ENCODE measurements around the gene XYLT2.

XYLT2 gene

GRCh38 chr17:50322271-50322670 lies 23.7 kb upstream of the XYLT2 start:
- H3K27me3 ChIP-seq (ENCODE audit: insufficient read depth, low read length, poor library complexity, severe bottlenecking), result no peaks in the 10 kb centered on the region
- no peak for TF ChIP-seq EZH2phosphoT487 (IDR thresholded peaks at IDR 0.05; ENCODE audit: borderline replicate concordance)
- H3K9ac ChIP-seq (ENCODE audit: low read depth, low read length, poor library complexity, severe bottlenecking), result no peak overlapping the region
- no peaks in the 10 kb centered on the region for H3K79me2 ChIP-seq (ENCODE audit: insufficient read depth, low read length)
- H3K9me2 ChIP-seq (replicated peaks; ENCODE audit: low read depth, low read length), result no peaks in the 10 kb centered on the region
- H3K4me1 ChIP-seq (ENCODE audit: insufficient read depth, low read length, poor library complexity, severe bottlenecking), result no peaks in the 10 kb centered on the region
- H4K20me1 ChIP-seq (ENCODE audit: insufficient read depth, low read length, poor library complexity, severe bottlenecking), result no peaks in the 10 kb centered on the region
- no peaks in the 10 kb centered on the region for H3K9me3 ChIP-seq (ENCODE audit: insufficient read depth, low read depth, low read length)
- H2AFZ ChIP-seq (ENCODE audit: low read length), result no peak overlapping the region
- no peak overlapping the region for H3K4me2 ChIP-seq (ENCODE audit: low read depth, low read length, poor library complexity, severe bottlenecking)
- H3F3A ChIP-seq (ENCODE audit: low read depth), result no peaks in the 10 kb centered on the region
- no peak overlapping the region for H3K4me3 ChIP-seq (ENCODE audit: low read length, poor library complexity, severe bottlenecking)
- H3K36me3 ChIP-seq (ENCODE audit: insufficient read depth, low read length), result no peaks in the 10 kb centered on the region

GRCh38 chr17:50323060-50323459 lies 22.9 kb upstream of the XYLT2 start:
- Histone ChIP-seq H4K20me1 (ENCODE audit: insufficient read depth, low read length, poor library complexity, severe bottlenecking) (no peaks in the 10 kb centered on the region), H3K9me3 (ENCODE audit: insufficient read depth, low read depth, low read length) (no peaks in the 10 kb centered on the region), H3K4me1 (ENCODE audit: insufficient read depth, low read length, poor library complexity, severe bottlenecking) (no peaks in the 10 kb centered on the region), H3K36me3 (ENCODE audit: insufficient read depth, low read length) (no peaks in the 10 kb centered on the region), H3K9ac (ENCODE audit: low read depth, low read length, poor library complexity, severe bottlenecking) (no peak overlapping the region), H3K79me2 (ENCODE audit: insufficient read depth, low read length) (no peaks in the 10 kb centered on the region), H3K4me3 (ENCODE audit: low read length, poor library complexity, severe bottlenecking) (no peak overlapping the region), H3K27me3 (ENCODE audit: insufficient read depth, low read length, poor library complexity, severe bottlenecking) (no peaks in the 10 kb centered on the region), H3K9me2 (replicated peaks; ENCODE audit: low read depth, low read length) (no peaks in the 10 kb centered on the region), H2AFZ (ENCODE audit: low read length) (no peak overlapping the region), H3F3A (ENCODE audit: low read depth) (no peaks in the 10 kb centered on the region), H3K4me2 (ENCODE audit: low read depth, low read length, poor library complexity, severe bottlenecking) (no peak overlapping the region)
- TF ChIP-seq EZH2phosphoT487 (IDR thresholded peaks at IDR 0.05; ENCODE audit: borderline replicate concordance) (no peak), CTCF (conservative IDR thresholded peaks at IDR 0.05; ENCODE audit: low read length) (no peak)

GRCh38 chr17:50325906-50326305 lies 20.0 kb upstream of the XYLT2 start:
- Histone ChIP-seq H3K36me3 (ENCODE audit: insufficient read depth, low read length) (no peaks in the 10 kb centered on the region), H3K4me2 (ENCODE audit: low read depth, low read length, poor library complexity, severe bottlenecking) (no peak overlapping the region), H2AFZ (ENCODE audit: low read length) (no peak overlapping the region), H3K9me2 (replicated peaks; ENCODE audit: low read depth, low read length) (no peaks in the 10 kb centered on the region), H4K20me1 (ENCODE audit: insufficient read depth, low read length, poor library complexity, severe bottlenecking) (no peaks in the 10 kb centered on the region), H3K79me2 (ENCODE audit: insufficient read depth, low read length) (no peaks in the 10 kb centered on the region), H3F3A (ENCODE audit: low read depth) (no peaks in the 10 kb centered on the region), H3K4me3 (ENCODE audit: low read length, poor library complexity, severe bottlenecking) (no peak overlapping the region), H3K9ac (ENCODE audit: low read depth, low read length, poor library complexity, severe bottlenecking) (no peak overlapping the region), H3K27me3 (ENCODE audit: insufficient read depth, low read length, poor library complexity, severe bottlenecking) (no peaks in the 10 kb centered on the region), H3K9me3 (ENCODE audit: insufficient read depth, low read depth, low read length) (no peaks in the 10 kb centered on the region), H3K4me1 (ENCODE audit: insufficient read depth, low read length, poor library complexity, severe bottlenecking) (no peaks in the 10 kb centered on the region)
- TF ChIP-seq CTCF (conservative IDR thresholded peaks at IDR 0.05; ENCODE audit: low read length) (no peak), EZH2phosphoT487 (IDR thresholded peaks at IDR 0.05; ENCODE audit: borderline replicate concordance) (no peak)

- Histone ChIP-seq H3K36me3 (ENCODE audit: insufficient read depth, low read length) (no peaks in the 10 kb centered on the region), H3K27me3 (ENCODE audit: insufficient read depth, low read length, poor library complexity, severe bottlenecking) (no peaks in the 10 kb centered on the region), H3F3A (ENCODE audit: low read depth) (no peaks in the 10 kb centered on the region), H3K9me3 (ENCODE audit: insufficient read depth, low read depth, low read length) (no peaks in the 10 kb centered on the region), H3K79me2 (ENCODE audit: insufficient read depth, low read length) (no peaks in the 10 kb centered on the region), H3K4me2 (ENCODE audit: low read depth, low read length, poor library complexity, severe bottlenecking) (no peak overlapping the region), H3K4me3 (ENCODE audit: low read length, poor library complexity, severe bottlenecking) (no peak overlapping the region), H4K20me1 (ENCODE audit: insufficient read depth, low read length, poor library complexity, severe bottlenecking) (no peaks in the 10 kb centered on the region), H2AFZ (ENCODE audit: low read length) (no peak overlapping the region), H3K9me2 (replicated peaks; ENCODE audit: low read depth, low read length) (no peaks in the 10 kb centered on the region), H3K4me1 (ENCODE audit: insufficient read depth, low read length, poor library complexity, severe bottlenecking) (no peaks in the 10 kb centered on the region), H3K9ac (ENCODE audit: low read depth, low read length, poor library complexity, severe bottlenecking) (no peak overlapping the region)
- TF ChIP-seq EZH2phosphoT487 (IDR thresholded peaks at IDR 0.05; ENCODE audit: borderline replicate concordance), result no peak
These were observed 19.0 kb upstream of the XYLT2 start for GRCh38 chr17:50326831-50327364.

All from Loucy (cell line).